ENCODE measurements around the gene ABCA8. TPM values are rescaled to one million over a fixed set of nuclear protein-coding genes. Genes with fewer than 3 reads are reported as not detected.

ABCA8 gene
- total RNA-seq, 4 donors from 2014 or later = 43.6 to 76.6 (median 64.2) TPM

- intact Hi-C loops (cut with DNase I) = no loop called here
- no peak overlapping the region for H3K27ac ChIP-seq (replicated peaks in 1 of 4)
Measured at GRCh38 chr17:68822719-68823289, 132.4 kb downstream of the ABCA8 start.

GRCh38 chr17:68821860-68822696 is 133.1 kb downstream of the ABCA8 start:
- peaks cover 0 to 7% (median 0%) of the 10 kb centered on the region in 4 donors for H3K4me1 ChIP-seq
- H3K27ac ChIP-seq (replicated peaks in 1 of 4) = no peak overlapping the region
- H3K4me3 ChIP-seq = no peak overlapping the region
- no peaks in the 10 kb centered on the region for H3K27me3 ChIP-seq
- H3K36me3 ChIP-seq = no peaks in the 10 kb centered on the region
- no peaks in the 10 kb centered on the region for H3K9me3 ChIP-seq
- no peak for DNase-seq (ENCODE audit: extremely low spot score)
- 27% methylated on average over 3 of the region's 3 CpGs for WGBS
- TF ChIP-seq EP300 (IDR thresholded peaks at IDR 0.05) (no peak), POLR2A (IDR thresholded peaks at IDR 0.05; ENCODE audit: low read depth) (no peak), POLR2AphosphoS5 (IDR thresholded peaks at IDR 0.05) (no peak)
- TF ChIP-seq, protein P1, sequence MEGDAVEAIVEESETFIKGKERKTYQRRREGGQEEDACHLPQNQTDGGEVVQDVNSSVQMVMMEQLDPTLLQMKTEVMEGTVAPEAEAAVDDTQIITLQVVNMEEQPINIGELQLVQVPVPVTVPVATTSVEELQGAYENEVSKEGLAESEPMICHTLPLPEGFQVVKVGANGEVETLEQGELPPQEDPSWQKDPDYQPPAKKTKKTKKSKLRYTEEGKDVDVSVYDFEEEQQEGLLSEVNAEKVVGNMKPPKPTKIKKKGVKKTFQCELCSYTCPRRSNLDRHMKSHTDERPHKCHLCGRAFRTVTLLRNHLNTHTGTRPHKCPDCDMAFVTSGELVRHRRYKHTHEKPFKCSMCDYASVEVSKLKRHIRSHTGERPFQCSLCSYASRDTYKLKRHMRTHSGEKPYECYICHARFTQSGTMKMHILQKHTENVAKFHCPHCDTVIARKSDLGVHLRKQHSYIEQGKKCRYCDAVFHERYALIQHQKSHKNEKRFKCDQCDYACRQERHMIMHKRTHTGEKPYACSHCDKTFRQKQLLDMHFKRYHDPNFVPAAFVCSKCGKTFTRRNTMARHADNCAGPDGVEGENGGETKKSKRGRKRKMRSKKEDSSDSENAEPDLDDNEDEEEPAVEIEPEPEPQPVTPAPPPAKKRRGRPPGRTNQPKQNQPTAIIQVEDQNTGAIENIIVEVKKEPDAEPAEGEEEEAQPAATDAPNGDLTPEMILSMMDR (IDR thresholded peaks at IDR 0.05) = no peak
- intact Hi-C loops (cut with DNase I) = no loop called here

More at GRCh38 chr17:68822719-68823289, 132.4 kb downstream of the ABCA8 start:
- Histone ChIP-seq H3K9me3 (no peaks in the 10 kb centered on the region), H3K4me3 (no peak overlapping the region), H3K36me3 (no peaks in the 10 kb centered on the region), H3K4me1 (peaks cover 0 to 7% (median 0%) of the 10 kb centered on the region in 4 donors), H3K27me3 (no peaks in the 10 kb centered on the region)
- WGBS = 90% methylated on average over 3 of the region's 3 CpGs
- DNase-seq (ENCODE audit: extremely low spot score) = no peak
- no peak for TF ChIP-seq POLR2AphosphoS5 (IDR thresholded peaks at IDR 0.05)
- TF ChIP-seq POLR2A (IDR thresholded peaks at IDR 0.05; ENCODE audit: low read depth) = no peak
- TF ChIP-seq, protein P1 (IDR thresholded peaks at IDR 0.05) = no peak
- no peak for TF ChIP-seq EP300 (IDR thresholded peaks at IDR 0.05)

DNA sequence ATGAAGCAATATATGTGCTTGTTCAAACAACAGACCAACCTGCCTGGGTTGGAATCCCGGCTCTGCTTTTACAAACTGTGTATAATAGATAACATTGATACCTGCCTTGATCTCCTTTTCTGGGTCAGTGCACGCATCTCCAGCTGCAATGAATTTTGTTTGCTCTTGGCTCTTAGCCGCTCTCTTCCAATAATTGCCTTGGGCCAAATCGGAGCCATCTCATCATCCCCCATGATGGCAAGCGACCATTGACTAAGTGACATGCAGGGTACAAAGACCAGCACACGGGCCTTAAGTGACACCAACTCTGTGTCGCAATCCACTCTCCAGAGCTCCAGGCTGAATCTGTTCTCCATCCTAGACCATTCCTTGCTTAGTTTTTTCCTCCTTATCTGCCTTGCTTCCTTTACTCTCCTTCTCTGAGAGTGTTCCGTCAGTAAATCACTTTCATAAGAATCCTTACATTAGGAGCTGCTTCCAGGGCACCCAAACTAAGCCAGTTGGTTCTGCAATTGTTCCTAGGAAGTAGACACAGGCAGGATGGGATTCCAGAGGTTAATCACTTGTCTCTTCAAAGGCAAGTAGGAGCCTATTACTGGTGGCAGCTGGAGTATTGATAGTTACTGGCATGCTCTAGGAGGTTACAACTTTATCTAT is 134.2 kb downstream of the ABCA8 start:
- intact Hi-C loops (cut with DNase I) = no loop called here
- WGBS = 88% methylated on average over 8 of the region's 8 CpGs

DNA sequence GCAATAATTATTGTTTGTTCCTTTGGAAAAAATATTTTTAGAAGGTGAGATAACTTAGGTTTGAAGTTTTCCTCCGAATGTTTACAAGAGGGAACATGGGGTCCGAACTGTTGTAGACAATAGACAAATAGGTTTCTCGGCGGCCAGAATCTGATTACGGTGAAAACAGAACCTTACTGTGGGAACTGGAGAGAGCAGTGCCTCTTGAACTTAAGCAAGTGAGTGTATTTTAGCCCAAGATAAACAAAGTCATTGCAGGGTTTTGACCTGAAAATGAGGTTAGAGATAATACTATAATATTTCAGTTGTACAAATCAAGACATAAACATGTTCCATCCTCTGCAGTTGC is 134.7 kb downstream of the ABCA8 start:
- whole genome bisulfite sequencing = 82% methylated on average over 5 of the region's 5 CpGs
- intact Hi-C loops (cut with DNase I) = no loop called here

More for the DNA sequence above, 134.2 kb downstream of the ABCA8 start:
- Histone ChIP-seq H3K27me3 (no peaks in the 10 kb centered on the region), H3K27ac (replicated peaks in 1 of 4) (no peak overlapping the region), H3K36me3 (no peaks in the 10 kb centered on the region), H3K4me1 (peaks cover 0 to 7% (median 0%) of the 10 kb centered on the region in 4 donors), H3K9me3 (no peaks in the 10 kb centered on the region), H3K4me3 (no peak overlapping the region)
- TF ChIP-seq POLR2A (IDR thresholded peaks at IDR 0.05; ENCODE audit: low read depth) = no peak
- TF ChIP-seq EP300 (IDR thresholded peaks at IDR 0.05) = no peak
- TF ChIP-seq, protein P1 (IDR thresholded peaks at IDR 0.05) = no peak
- no peak for TF ChIP-seq POLR2AphosphoS5 (IDR thresholded peaks at IDR 0.05)
- no peak for DNase-seq (ENCODE audit: extremely low spot score)

More for the DNA sequence above, 134.7 kb downstream of the ABCA8 start:
- DNase-seq (ENCODE audit: extremely low spot score) = no peak
- H3K36me3 ChIP-seq = no peaks in the 10 kb centered on the region
- H3K4me1 ChIP-seq = peaks cover 0 to 7% (median 0%) of the 10 kb centered on the region in 4 donors
- no peaks in the 10 kb centered on the region for H3K9me3 ChIP-seq
- no peaks in the 10 kb centered on the region for H3K27me3 ChIP-seq
- TF ChIP-seq EP300 (IDR thresholded peaks at IDR 0.05) = no peak
- no peak for TF ChIP-seq POLR2AphosphoS5 (IDR thresholded peaks at IDR 0.05)
- no peak for TF ChIP-seq POLR2A (IDR thresholded peaks at IDR 0.05; ENCODE audit: low read depth)
- TF ChIP-seq, protein P1 (IDR thresholded peaks at IDR 0.05) = no peak
- no peak overlapping the region for H3K4me3 ChIP-seq
- H3K27ac ChIP-seq (replicated peaks in 1 of 4) = no peak overlapping the region
